Activated effector memory CD4-positive, alpha-beta T cell treated with Interleukin-2 at 50 U/mL for 16 hours (primary cell): Measurements from ENCODE around the gene MCM3.

Experiments
- DNase-seq: peaks from one replicate; pipeline ENCODE4 v3.0.0-alpha.2; 2020

Gene MCM3

DNA sequence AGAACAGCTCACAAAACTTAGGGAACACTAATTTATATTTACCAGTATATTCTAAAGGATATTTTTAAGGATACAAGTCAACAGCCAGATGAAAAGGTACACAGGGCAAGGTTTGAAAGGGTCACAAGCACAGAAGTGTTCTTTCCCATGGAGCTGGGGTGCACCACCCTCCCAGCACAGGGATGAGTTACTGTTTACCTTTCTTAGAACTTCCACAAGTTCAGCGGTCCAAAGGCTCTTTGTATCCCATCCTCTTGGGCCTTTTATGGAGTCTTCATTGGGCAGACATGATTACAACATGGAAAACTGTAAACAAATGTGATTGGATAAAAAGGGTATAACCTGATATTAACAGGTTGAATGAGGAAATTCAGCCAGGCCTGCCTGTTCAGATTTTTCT is 39.1 kb downstream of the MCM3 start:
- DNase-seq: no peak

GRCh38 chr6:52244400-52244799 is 40.1 kb downstream of the MCM3 start, which contains the start of gene IL17F:
Gene IL17F, minus strand, starts transcription at chr6:52244500. Its CDS starts 71 bp downstream, at chr6:52244429.
- no peak for DNase-seq

- DNase-seq: no peak
Observed at GRCh38 chr6:52243282-52243893, 41.2 kb downstream of the MCM3 start.

GRCh38 chr6:52241819-52242218 is 42.7 kb downstream of the MCM3 start:
- no peak for DNase-seq

GRCh38 chr6:52233975-52234823 is 50.3 kb downstream of the MCM3 start:
- DNase-seq: no peak

GRCh38 chr6:52233005-52233404 is 51.5 kb downstream of the MCM3 start:
- DNase-seq: no peak

DNA sequence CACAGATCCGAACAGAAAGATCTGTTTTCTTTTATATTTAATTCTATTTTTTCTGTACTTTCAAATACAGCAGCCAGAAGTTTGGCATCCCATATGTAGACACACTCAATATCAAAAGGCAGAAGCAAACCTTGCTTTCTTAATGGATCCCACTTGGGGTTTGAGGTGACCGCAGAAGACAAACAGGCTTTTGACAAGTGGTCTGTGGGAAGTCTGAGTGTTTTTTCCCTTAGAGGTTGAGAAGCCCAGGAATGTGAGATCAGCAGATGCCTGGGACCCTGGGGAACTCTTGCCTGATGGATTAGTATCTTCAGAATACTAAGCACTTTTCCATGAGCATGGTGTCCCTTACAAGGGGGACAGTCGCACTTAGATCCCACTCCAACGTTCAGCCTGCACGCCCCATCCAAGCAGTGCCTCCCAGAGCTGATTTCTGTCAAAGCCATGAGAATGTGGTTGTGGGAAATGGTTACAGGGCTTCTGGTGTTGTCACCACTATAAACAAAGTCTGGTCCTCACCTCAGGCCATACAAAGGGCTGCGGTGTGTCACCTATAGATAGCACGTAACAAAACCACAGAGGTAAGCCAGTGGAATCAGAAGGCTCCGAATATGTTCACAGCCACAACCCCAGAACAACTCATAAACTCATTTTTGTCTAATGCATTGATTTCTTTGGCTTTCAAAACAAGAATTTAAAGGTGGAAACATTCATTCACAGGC is 53.0 kb downstream of the MCM3 start:
- no peak for DNase-seq

- no peak for DNase-seq
Observed at GRCh38 chr6:52230685-52231084, 53.9 kb downstream of the MCM3 start.

- no peak for DNase-seq
Observed at GRCh38 chr6:52227495-52227894, 57.0 kb downstream of the MCM3 start.

DNA sequence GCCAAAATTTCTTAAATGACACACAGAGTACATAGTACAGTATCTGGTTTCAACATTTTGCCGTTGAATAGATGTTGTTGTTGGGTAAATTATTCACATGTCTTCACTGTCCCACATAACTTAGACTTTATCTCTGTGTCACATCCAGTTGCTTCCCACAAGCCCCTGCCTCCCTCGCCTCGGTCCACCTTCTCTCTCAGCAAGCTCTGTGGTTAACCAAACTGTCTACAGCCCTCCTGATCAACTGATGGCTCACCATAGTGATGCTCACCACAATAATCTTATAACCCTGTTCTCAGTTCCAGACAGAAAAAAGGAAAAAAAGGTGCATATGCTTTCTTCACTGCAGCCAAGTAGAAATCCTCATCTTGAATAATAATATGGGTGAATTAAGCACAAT is 63.2 kb downstream of the MCM3 start:
- no peak for DNase-seq

DNA sequence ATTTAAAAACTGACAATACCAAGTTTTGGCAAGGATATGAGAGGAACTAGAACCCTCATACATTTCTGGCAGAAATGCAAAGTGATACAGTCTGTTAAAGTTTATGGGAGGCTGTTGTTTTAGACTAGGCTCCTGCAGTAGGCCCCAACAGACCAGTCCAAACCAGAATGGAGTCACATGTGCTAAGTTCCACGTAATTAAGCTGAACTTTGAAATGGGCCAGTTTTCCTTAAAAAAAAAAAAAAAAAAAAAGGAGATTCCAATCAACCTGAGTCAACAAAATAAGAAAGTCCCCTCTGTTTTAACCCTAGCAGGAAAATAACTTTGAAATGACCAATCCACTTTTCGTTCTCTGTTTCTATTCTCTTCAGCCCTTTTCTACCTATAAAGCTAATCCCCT is 66.8 kb downstream of the MCM3 start:
- DNase-seq: no peak

DNA sequence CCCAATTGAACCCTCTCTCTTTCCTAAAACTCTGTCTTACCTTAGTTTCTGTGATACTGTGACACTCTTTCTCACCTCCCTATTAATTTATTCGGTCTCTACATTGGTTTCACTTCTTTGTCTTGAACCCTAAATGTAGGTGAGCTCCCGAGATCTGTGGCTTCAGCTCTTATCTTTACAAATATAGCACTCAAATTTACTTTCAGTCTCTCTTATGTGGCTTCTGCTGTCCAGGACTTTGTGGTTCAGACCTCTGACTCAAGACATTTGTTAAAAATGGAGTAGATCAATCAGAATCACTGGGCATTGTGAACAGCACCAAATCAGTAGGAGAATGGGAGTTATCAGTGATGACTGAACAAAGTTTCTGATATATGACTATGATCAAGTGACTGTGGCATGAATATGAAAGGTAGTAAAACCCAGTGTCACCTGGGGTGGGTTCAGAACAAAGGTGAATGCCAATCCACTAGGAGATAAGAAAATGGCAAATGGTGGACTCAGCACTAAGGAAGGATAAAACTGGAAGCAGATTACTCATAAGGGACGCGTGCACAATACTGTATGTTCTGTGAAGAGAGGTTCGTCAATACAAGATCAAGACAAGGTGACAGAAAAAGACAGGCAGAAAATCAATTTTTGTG is 67.5 kb downstream of the MCM3 start:
- DNase-seq: no peak

DNA sequence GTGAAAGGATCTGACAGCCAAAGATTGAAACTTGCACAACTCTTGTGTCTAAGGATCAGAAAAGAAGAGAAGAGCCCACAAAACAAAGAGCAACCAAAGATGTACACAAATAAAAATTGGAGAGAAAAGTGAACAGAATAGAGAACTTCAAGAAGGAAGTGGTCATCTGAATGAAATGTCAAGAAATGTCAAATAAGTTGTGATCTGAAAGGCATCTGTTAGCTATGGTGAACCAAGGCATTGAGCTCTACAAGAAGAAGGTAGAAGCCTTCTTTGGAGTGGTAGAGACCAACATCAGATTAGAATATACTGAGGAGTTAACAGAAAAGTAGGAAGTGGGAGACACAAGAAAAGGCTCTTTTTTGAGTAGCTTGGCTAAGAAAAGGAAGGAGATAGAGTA is 68.8 kb downstream of the MCM3 start:
- no peak for DNase-seq
